NCI-H226 (cell line): Measurements from ENCODE around the gene IFT52.

ENCODE experiments used
- DNase-seq: peaks from one replicate; pipeline ENCODE4 v3.0.0-alpha.2; 2015

The IFT52 gene

GRCh38 chr20:43590392-43591303, at the start of gene IFT52:
TSS of gene IFT52 (plus strand) at chr20:43590937. CDS start at chr20:43594699, 3,762 bp downstream.
- DNase-seq = peak; percentile 89

GRCh38 chr20:43541214-43541613, 49.5 kb upstream of the IFT52 start:
- DNase-seq = no peak

GRCh38 chr20:43542161-43542560, 48.6 kb upstream of the IFT52 start:
- no peak for DNase-seq

GRCh38 chr20:43542674-43543073, 48.1 kb upstream of the IFT52 start:
- DNase-seq = no peak

GRCh38 chr20:43543138-43543537, 47.6 kb upstream of the IFT52 start:
- no peak for DNase-seq

GRCh38 chr20:43544501-43544900, 46.2 kb upstream of the IFT52 start:
- DNase-seq = no peak

GRCh38 chr20:43545837-43546578, 44.7 kb upstream of the IFT52 start:
- DNase-seq = no peak

- no peak for DNase-seq
Measured at GRCh38 chr20:43548273-43548880, 42.4 kb upstream of the IFT52 start.

- DNase-seq = no peak
Measured at GRCh38 chr20:43549416-43550065, 41.2 kb upstream of the IFT52 start.

- no peak for DNase-seq
Measured at GRCh38 chr20:43550456-43550855, 40.3 kb upstream of the IFT52 start.

GRCh38 chr20:43554369-43554768, 36.4 kb upstream of the IFT52 start:
- no peak for DNase-seq

GRCh38 chr20:43558412-43559146, 32.2 kb upstream of the IFT52 start, which contains the start of gene SGK2:
TSS of gene SGK2 (plus strand) at chr20:43559027. CDS start at chr20:43566496, 7,469 bp downstream.
- DNase-seq = no peak

GRCh38 chr20:43559147-43559987, 31.4 kb upstream of the IFT52 start:
- DNase-seq = no peak

- DNase-seq = no peak
Measured at GRCh38 chr20:43560974-43561373, 29.8 kb upstream of the IFT52 start.

GRCh38 chr20:43563429-43563828, 27.3 kb upstream of the IFT52 start:
- DNase-seq = no peak

GRCh38 chr20:43563991-43564390, 26.7 kb upstream of the IFT52 start:
- no peak for DNase-seq

GRCh38 chr20:43564455-43564854, 26.3 kb upstream of the IFT52 start:
- DNase-seq = no peak

GRCh38 chr20:43564993-43565757, 25.6 kb upstream of the IFT52 start:
- no peak for DNase-seq

- DNase-seq = no peak
Measured at GRCh38 chr20:43565758-43566104, 25.0 kb upstream of the IFT52 start.

- DNase-seq = no peak
Measured at GRCh38 chr20:43567477-43567876, 23.3 kb upstream of the IFT52 start.

- DNase-seq = no peak
Measured at GRCh38 chr20:43568706-43569105, 22.0 kb upstream of the IFT52 start.
